K562 (cell line): Measurements from ENCODE around the gene GPR68. TPM values are rescaled to one million over a fixed set of nuclear protein-coding genes. Genes with fewer than 3 reads are reported as not detected.

ENCODE experiments used
- ARNT ChIP-seq, 2 experiments: fragments of 450-650 bp; IDR thresholded peaks; 2 replicates each; pipeline ENCODE4 v1.6.1; 2016; ENCODE audit warnings: mild to moderate bottlenecking in 1 of 2
- CHD4 ChIP-seq: fragments of 200-600 bp; sonication (generic); IDR thresholded peaks from 3 replicates; pipeline ENCODE4 v1.6.1; 2012; ENCODE audit warnings: low read depth, mild to moderate bottlenecking, mixed read lengths, low read length, inconsistent platforms; ENCODE audit not compliant: insufficient read depth, insufficient replicate concordance, poor library complexity, severe bottlenecking
- CREM ChIP-seq: IDR thresholded peaks from 2 replicates; pipeline ENCODE4 v1.6.1; 2014; ENCODE audit warnings: antibody characterized with exemption, low read depth
- EHMT2 ChIP-seq: fragments of 450-650 bp; IDR thresholded peaks from 2 replicates; pipeline ENCODE4 v1.6.1; 2018; ENCODE audit warnings: antibody characterized with exemption
- ESRRA ChIP-seq: fragments of 450-650 bp; IDR thresholded peaks from 2 replicates; pipeline ENCODE4 v1.6.1; 2014; ENCODE audit warnings: low read depth, mild to moderate bottlenecking, moderate library complexity, borderline replicate concordance
- FOXJ2 ChIP-seq: fragments of 200-800 bp; sonication (Bioruptor generic); IDR thresholded peaks from 2 replicates; pipeline ENCODE4 v1.6.1; 2016; ENCODE audit warnings: missing genetic modification characterization, missing compliant biosample characterization
- HMG20A ChIP-seq: fragments of 450-650 bp; formaldehyde crosslinking; conservative IDR thresholded peaks from 2 replicates; pipeline ENCODE4 v1.4.0; 2020; ENCODE audit warnings: mild to moderate bottlenecking, mixed read lengths
- KHSRP ChIP-seq: fragments of 450-650 bp; IDR thresholded peaks from 2 replicates; pipeline ENCODE4 v1.6.1; 2017
- LCOR ChIP-seq: sonication (generic); formaldehyde crosslinking; IDR thresholded peaks from 2 replicates; pipeline ENCODE4 v1.8.0; 2022; ENCODE audit warnings: mild to moderate bottlenecking, missing genetic modification reagents
- MEF2D ChIP-seq: conservative IDR thresholded peaks from 2 replicates; pipeline ENCODE4 v1.6.1; 2016; ENCODE audit warnings: low read depth, missing genetic modification characterization, missing compliant biosample characterization
- NCOR1 ChIP-seq: fragments of 450-650 bp; IDR thresholded peaks from 2 replicates; pipeline ENCODE4 v1.6.1; 2016; ENCODE audit warnings: mild to moderate bottlenecking, moderate library complexity
- SRSF7 ChIP-seq: fragments of 200-400 bp; formaldehyde crosslinking; optimal IDR thresholded peaks from 2 replicates; pipeline ENCODE3; 2017; ENCODE audit warnings: mild to moderate bottlenecking, low read depth, low read length
- TEAD2 ChIP-seq: fragments of 450-650 bp; IDR thresholded peaks from 2 replicates; pipeline ENCODE4 v1.6.1; 2016; ENCODE audit warnings: missing genetic modification characterization, control low read depth, missing compliant biosample characterization
- ZBTB17 ChIP-seq: fragments of 450-650 bp; formaldehyde crosslinking; IDR thresholded peaks from 2 replicates; pipeline ENCODE4 v1.4.0; 2020; ENCODE audit warnings: mild to moderate bottlenecking
- ZC3H11A ChIP-seq: IDR thresholded peaks from 2 replicates; pipeline ENCODE4 v1.6.1; 2012; ENCODE audit warnings: low read depth, low read length, improper control_type of control experiment
- ZNF146 ChIP-seq: IDR thresholded peaks from one replicate; pipeline ENCODE4 v1.6.1; 2018; ENCODE audit warnings: missing compliant biosample characterization; ENCODE audit not compliant: unreplicated experiment
- ZNF431 ChIP-seq: sonication (generic); formaldehyde crosslinking; IDR thresholded peaks from 2 replicates; pipeline ENCODE4 v1.8.0; 2022; ENCODE audit warnings: mild to moderate bottlenecking, missing genetic modification reagents
- ZNF436 ChIP-seq: fragments of 250-450, 450-650 bp; sonication (Bioruptor Pico); formaldehyde crosslinking; IDR thresholded peaks from 2 replicates; pipeline ENCODE4 v1.7.0; 2020; ENCODE audit warnings: mild to moderate bottlenecking
- ZNF644 ChIP-seq: fragments of 200-800 bp; sonication (Bioruptor generic); IDR thresholded peaks from 2 replicates; pipeline ENCODE4 v1.6.1; 2016; ENCODE audit warnings: low read depth, missing genetic modification characterization, missing compliant biosample characterization
- ZNF699 ChIP-seq: fragments of 250-450 bp; sonication (Bioruptor Pico); IDR thresholded peaks from 2 replicates; pipeline ENCODE4 v1.8.0; 2021; ENCODE audit warnings: mild to moderate bottlenecking, moderate library complexity; ENCODE audit not compliant: insufficient replicate concordance
- ZNF764 ChIP-seq: fragments of 250-450 bp; sonication (Bioruptor Pico); IDR thresholded peaks from 2 replicates; pipeline ENCODE4 v1.4.0; 2020; ENCODE audit warnings: low read depth, mild to moderate bottlenecking, moderate library complexity
- ZNF780A ChIP-seq: fragments of 250-450 bp; sonication (Bioruptor Pico); IDR thresholded peaks from 2 replicates; pipeline ENCODE4 v1.5.0; 2021; ENCODE audit warnings: mild to moderate bottlenecking
- ZZZ3 ChIP-seq: fragments of 450-650 bp; IDR thresholded peaks from 2 replicates; pipeline ENCODE4 v1.6.1; 2016; ENCODE audit warnings: antibody characterized with exemption, mild to moderate bottlenecking, moderate library complexity
- polyA plus RNA-seq, 8 experiments: library from polyadenylated mRNA; depleted of rRNA in 4 of 8; stranded (reverse) in 5 of 8; unstranded in 3 of 8; fragments of >200 nt; fragmentation: Nextera tagmentation in 2 of 8; fragmentation: Illumina TruSeq in 1 of 8; extraction: Ambion mirVana in 2 of 8; extraction: Trizol in 1 of 8; gene quantifications; 2 replicates each; pipeline versions ENCODE4 v1.2.1 to v1.2.3, GENCODE V29; 2011 to 2014; ENCODE audit warnings: inconsistent platforms in 1 of 8, missing spikeins in 1 of 8
- total RNA-seq, 7 experiments: library from RNA; depleted of rRNA in 6 of 7; stranded (reverse); fragments of >200 nt in 6 of 7; fragmentation: Illumina TruSeq in 2 of 7; extraction: Trizol in 2 of 7; gene quantifications; 2 replicates each; pipeline versions ENCODE4 v1.2.1 to v1.2.3, GENCODE V29; 2011 to 2021; ENCODE audit warnings: low replicate concordance in 1 of 7
- TF ChIP-seq, protein P1 (sequence below): sonication (generic); formaldehyde crosslinking; IDR thresholded peaks from 2 replicates; pipeline ENCODE4 v1.8.0; 2022; ENCODE audit warnings: mild to moderate bottlenecking, missing genetic modification reagents, borderline replicate concordance
- TF ChIP-seq, protein P2 (sequence below): fragments of 250-450 bp; sonication (Bioruptor Pico); IDR thresholded peaks from 2 replicates; pipeline ENCODE4 v1.5.1; 2021; ENCODE audit warnings: mild to moderate bottlenecking
- TF ChIP-seq, protein P3 (sequence below): sonication (generic); formaldehyde crosslinking; IDR thresholded peaks from 2 replicates; pipeline ENCODE4 v1.8.1; 2022; ENCODE audit warnings: missing genetic modification reagents

GPR68 gene
- total and polyA plus RNA-seq, 9 of the 15 experiments (the other 6 are each of a cell fraction or from before 2014, with no cell fraction given), result 0.41 to 9.4 (median 3.7) TPM

DNA sequence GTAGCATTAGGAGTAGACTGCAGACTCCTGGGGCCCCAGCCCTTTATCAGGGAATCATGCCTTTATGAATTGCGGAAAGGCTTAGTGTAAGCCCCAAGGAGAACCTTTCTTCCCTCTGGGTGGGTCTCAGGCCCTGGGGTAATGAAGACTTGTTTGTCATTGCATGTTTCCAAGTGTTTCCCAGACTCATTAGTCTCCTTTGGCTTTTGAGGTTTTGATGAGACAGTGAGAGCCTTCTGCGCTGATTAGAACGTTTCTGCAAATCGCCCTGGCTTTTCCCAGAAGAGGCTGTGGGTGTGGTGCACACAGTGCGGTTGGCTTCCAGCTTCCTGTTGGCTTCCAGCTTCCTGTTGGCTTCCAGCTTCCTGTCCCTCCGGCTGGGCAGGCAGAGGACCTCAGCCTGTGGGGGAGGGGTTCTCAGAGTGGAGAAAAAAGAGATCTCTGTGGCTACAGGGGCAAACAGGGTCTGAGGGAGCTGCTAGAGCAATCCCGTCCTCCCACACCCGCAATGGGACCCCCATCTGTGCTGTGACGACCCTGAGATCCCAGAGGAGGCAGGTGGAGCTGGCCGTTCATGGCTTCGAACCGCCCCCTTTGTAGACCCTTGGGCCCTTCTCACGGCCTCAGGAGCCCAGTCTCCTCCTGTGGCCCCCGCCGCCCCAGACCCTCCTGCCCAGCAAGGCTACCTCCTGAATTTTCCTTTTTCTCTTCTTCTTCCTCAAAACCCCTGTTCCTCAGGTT lies 42.1 kb downstream of the GPR68 start (continued):
- TF ChIP-seq ZNF431 (CRISPR knock-in tag) (no peak), ZBTB17 (no peak; the same call in 1 of the 2 replicates), KHSRP (no peak), ZNF780A (CRISPR knock-in tag) (no peak), ZNF764 (CRISPR knock-in tag) (no peak), ZNF644 (tag) (no peak), SRSF7 (no peak), ESRRA (peak; percentile 91; the same call in 1 of the 2 replicates), CREM (peak; percentile 51), ARNT (IDR thresholded peaks at IDR 0.05) (peak in 1 of 2 experiments; percentile 90; a peak in 2 of 4 replicates), MEF2D (tag) (no peak), HMG20A (no peak), CHD4 (no peak), ZC3H11A (no peak), ZZZ3 (no peak), ZNF436 (CRISPR knock-in tag) (no peak), EHMT2 (peak; percentile 61; the same call in 1 of the 2 replicates), NCOR1 (peak; percentile 77), ZNF146 (CRISPR knock-in tag) (no peak), FOXJ2 (tag) (no peak), ZNF699 (no peak), TEAD2 (tag) (no peak), LCOR (CRISPR knock-in tag) (no peak)
- TF ChIP-seq, protein P1, sequence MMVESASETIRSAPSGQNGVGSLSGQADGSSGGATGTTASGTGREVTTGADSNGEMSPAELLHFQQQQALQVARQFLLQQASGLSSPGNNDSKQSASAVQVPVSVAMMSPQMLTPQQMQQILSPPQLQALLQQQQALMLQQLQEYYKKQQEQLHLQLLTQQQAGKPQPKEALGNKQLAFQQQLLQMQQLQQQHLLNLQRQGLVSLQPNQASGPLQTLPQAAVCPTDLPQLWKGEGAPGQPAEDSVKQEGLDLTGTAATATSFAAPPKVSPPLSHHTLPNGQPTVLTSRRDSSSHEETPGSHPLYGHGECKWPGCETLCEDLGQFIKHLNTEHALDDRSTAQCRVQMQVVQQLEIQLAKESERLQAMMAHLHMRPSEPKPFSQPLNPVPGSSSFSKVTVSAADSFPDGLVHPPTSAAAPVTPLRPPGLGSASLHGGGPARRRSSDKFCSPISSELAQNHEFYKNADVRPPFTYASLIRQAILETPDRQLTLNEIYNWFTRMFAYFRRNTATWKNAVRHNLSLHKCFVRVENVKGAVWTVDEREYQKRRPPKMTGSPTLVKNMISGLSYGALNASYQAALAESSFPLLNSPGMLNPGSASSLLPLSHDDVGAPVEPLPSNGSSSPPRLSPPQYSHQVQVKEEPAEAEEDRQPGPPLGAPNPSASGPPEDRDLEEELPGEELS (CRISPR knock-in tag), result peak; percentile 21; the same call in 1 of the 2 replicates
- TF ChIP-seq, protein P2, sequence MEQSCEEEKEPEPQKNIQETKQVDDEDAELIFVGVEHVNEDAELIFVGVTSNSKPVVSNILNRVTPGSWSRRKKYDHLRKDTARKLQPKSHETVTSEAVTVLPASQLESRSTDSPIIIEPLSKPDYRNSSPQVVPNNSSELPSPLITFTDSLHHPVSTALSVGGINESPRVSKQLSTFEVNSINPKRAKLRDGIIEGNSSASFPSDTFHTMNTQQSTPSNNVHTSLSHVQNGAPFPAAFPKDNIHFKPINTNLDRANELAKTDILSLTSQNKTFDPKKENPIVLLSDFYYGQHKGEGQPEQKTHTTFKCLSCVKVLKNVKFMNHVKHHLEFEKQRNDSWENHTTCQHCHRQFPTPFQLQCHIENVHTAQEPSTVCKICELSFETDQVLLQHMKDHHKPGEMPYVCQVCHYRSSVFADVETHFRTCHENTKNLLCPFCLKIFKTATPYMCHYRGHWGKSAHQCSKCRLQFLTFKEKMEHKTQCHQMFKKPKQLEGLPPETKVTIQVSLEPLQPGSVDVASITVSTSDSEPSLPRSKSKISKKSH (CRISPR knock-in tag), result no peak
- TF ChIP-seq, protein P3, sequence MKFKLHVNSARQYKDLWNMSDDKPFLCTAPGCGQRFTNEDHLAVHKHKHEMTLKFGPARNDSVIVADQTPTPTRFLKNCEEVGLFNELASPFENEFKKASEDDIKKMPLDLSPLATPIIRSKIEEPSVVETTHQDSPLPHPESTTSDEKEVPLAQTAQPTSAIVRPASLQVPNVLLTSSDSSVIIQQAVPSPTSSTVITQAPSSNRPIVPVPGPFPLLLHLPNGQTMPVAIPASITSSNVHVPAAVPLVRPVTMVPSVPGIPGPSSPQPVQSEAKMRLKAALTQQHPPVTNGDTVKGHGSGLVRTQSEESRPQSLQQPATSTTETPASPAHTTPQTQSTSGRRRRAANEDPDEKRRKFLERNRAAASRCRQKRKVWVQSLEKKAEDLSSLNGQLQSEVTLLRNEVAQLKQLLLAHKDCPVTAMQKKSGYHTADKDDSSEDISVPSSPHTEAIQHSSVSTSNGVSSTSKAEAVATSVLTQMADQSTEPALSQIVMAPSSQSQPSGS, result no peak
